RWPE2 (cell line): ENCODE data around the gene HDHD3.

Experiments used
- ATAC-seq: fragments of 200-7000 bp; cut with Tn5 transposase; 3 replicates; pipeline ENCODE4 v1.9.1; 2021; ENCODE audit warnings: low read depth
- DNase-seq: peaks from one replicate; pipeline ENCODE4 v3.0.0-alpha.2; 2020; ENCODE audit warnings: low spot score
- H3K27ac ChIP-seq: fragments of 450-650 bp; 2 replicates; pipeline ENCODE4 v1.5.1; 2017; ENCODE audit warnings: mild to moderate bottlenecking; ENCODE audit not compliant: poor library complexity, severe bottlenecking
- H3K27me3 ChIP-seq: fragments of 250-450 bp; sonication (Bioruptor Pico); 2 replicates; pipeline ENCODE4 v1.5.1; 2021; ENCODE audit warnings: mild to moderate bottlenecking, moderate library complexity; ENCODE audit not compliant: insufficient read depth, poor library complexity, severe bottlenecking
- H3K36me3 ChIP-seq: fragments of 250-450 bp; sonication (Bioruptor Pico); 2 replicates; pipeline ENCODE4 v1.5.1; 2020; ENCODE audit warnings: low read depth, mild to moderate bottlenecking, moderate library complexity
- H3K4me1 ChIP-seq: fragments of 250-450 bp; sonication (Bioruptor Pico); 2 replicates; pipeline ENCODE4 v1.5.1; 2021; ENCODE audit warnings: mild to moderate bottlenecking, moderate library complexity; ENCODE audit not compliant: insufficient read depth, poor library complexity, severe bottlenecking
- H3K4me3 ChIP-seq: fragments of 250-450 bp; sonication (Bioruptor Pico); 2 replicates; pipeline ENCODE4 v1.5.1; 2021; ENCODE audit warnings: mild to moderate bottlenecking, moderate library complexity; ENCODE audit not compliant: severe bottlenecking
- H3K9me3 ChIP-seq: fragments of 250-450 bp; sonication (Bioruptor Pico); 2 replicates; pipeline ENCODE4 v1.5.1; 2021; ENCODE audit warnings: mild to moderate bottlenecking, moderate library complexity; ENCODE audit not compliant: severe bottlenecking
- TF ChIP-seq, protein P1 (sequence below): fragments of 450-650 bp; IDR thresholded peaks from one replicate; pipeline ENCODE4 v1.5.1; 2017; ENCODE audit warnings: mild to moderate bottlenecking, moderate library complexity; ENCODE audit not compliant: poor library complexity, severe bottlenecking

The HDHD3 gene

DNA sequence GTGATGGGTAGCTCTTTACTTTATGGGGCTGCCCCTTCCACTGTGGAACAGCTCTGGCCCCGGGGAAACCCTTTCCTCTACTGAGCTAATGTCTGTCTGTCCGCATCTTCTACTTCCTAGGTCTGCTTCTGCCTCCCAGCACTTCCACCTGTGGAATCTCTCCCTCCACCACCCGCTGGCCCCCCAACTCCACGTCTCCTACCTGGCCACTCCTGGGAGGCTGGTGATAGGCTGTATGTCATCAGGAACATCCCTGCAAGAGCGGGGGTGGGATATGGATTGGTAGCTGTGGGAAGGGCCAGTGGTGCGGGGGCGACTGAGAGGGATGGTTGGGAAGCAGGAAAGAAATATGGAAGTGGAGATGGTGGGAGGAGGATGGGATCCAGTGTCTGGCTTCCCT is 15.1 kb upstream of the HDHD3 start:
- Histone ChIP-seq H3K4me3 (no peak overlapping the region), H3K9me3 (no peaks in the 10 kb centered on the region), H3K27ac (no peak overlapping the region), H3K4me1 (no peaks in the 10 kb centered on the region), H3K36me3 (peaks cover 13% of the 10 kb centered on the region; the same call in 1 of the 2 replicates), H3K27me3 (no peaks in the 10 kb centered on the region)
- no peak for DNase-seq
- TF ChIP-seq, protein P1, sequence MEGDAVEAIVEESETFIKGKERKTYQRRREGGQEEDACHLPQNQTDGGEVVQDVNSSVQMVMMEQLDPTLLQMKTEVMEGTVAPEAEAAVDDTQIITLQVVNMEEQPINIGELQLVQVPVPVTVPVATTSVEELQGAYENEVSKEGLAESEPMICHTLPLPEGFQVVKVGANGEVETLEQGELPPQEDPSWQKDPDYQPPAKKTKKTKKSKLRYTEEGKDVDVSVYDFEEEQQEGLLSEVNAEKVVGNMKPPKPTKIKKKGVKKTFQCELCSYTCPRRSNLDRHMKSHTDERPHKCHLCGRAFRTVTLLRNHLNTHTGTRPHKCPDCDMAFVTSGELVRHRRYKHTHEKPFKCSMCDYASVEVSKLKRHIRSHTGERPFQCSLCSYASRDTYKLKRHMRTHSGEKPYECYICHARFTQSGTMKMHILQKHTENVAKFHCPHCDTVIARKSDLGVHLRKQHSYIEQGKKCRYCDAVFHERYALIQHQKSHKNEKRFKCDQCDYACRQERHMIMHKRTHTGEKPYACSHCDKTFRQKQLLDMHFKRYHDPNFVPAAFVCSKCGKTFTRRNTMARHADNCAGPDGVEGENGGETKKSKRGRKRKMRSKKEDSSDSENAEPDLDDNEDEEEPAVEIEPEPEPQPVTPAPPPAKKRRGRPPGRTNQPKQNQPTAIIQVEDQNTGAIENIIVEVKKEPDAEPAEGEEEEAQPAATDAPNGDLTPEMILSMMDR, result no peak
- no peak for ATAC-seq

DNA sequence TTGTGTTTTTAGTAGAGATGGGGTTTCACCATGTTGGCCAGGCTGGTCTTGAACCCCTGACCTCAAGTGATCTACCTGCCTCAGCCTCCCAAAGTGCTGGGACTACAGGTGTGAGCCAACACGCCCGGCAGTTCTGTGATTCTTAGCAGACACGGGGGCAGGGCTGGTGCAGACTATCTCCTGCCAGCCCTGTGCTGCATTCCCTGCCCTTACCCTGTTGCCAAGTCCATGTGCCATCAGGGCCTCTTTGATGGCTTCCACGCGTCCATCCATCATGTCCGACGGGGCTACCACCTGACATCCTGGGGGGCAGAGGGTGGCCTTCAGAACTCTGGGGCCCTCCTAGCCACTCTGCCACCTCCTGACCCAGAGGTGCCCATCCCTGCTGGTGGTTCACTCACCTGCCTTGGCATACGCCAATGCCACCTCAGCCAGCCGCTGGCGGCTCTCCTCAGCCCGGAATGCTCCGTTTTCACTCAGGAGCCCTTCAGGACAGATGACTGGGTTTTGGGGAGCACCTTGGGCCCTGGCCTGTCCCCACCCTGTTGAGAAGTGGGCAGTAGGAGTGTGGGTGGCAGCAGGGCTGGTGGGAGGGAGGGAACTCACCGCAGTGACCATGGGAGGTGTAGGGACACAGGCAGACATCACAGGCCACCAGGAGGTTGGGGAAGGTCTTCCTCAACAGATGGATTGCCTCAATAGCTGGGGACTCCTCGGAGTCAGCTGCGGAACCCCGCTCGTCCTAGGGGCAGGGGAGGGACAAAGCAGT is 13.6 kb upstream of the HDHD3 start:
- Histone ChIP-seq H3K36me3 (peaks cover 13% of the 10 kb centered on the region; the same call in 1 of the 2 replicates), H3K4me3 (no peak overlapping the region), H3K27ac (no peak overlapping the region), H3K9me3 (no peaks in the 10 kb centered on the region), H3K4me1 (no peaks in the 10 kb centered on the region), H3K27me3 (no peaks in the 10 kb centered on the region)
- no peak for ATAC-seq
- DNase-seq, result no peak
- TF ChIP-seq, protein P1, result no peak

DNA sequence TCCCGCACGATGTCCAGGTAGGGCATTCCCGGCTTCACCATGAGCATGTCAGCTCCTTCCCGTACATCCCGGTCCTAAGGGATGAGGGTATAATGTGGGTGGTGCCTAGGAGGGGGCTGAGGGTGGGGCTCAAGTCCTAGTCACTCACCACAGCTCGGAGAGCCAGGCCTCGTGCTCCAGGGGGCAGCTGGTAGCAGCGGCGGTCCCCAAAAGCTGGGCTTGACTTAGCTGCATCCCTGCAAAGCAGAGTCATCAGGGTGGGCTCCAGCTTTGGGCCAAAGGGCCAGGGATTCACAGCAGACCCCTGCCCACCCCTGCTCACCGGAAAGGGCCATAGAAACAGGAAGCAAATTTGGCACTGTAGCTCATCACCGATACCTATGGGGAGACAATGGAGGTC is 12.7 kb upstream of the HDHD3 start:
- peaks cover 13% of the 10 kb centered on the region; the same call in 1 of the 2 replicates for H3K36me3 ChIP-seq
- no peaks in the 10 kb centered on the region for H3K9me3 ChIP-seq
- DNase-seq, result no peak
- TF ChIP-seq, protein P1, result no peak
- H3K4me3 ChIP-seq, result no peak overlapping the region
- no peak overlapping the region for H3K27ac ChIP-seq
- H3K4me1 ChIP-seq, result no peaks in the 10 kb centered on the region
- ATAC-seq, result no peak
- H3K27me3 ChIP-seq, result no peaks in the 10 kb centered on the region

DNA sequence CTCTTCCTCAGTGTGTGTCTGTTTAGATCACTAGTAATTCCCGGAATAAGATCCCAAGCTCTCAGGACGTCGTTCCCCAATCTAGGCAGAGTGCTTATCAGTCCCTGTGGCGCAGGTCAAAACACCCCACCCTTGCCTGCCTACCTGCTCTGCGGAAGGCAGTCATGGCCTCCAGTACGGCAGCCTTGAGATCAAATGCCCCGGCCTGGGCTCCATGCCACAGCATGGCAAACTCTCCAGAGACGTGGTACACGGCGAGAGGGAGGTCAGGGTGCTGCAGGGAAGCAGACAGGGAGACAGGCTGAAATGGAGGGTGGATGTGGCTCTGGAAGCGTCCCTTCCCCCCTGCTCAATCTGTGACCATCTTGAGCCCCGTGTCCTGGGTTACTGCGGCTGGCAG is 12.0 kb upstream of the HDHD3 start:
- H3K27ac ChIP-seq, result no peak overlapping the region

More for the DNA sequence above, 12.0 kb upstream of the HDHD3 start:
- DNase-seq (no peak), ATAC-seq (no peak)
- Histone ChIP-seq H3K9me3 (no peaks in the 10 kb centered on the region), H3K4me1 (no peaks in the 10 kb centered on the region), H3K36me3 (peaks cover 13% of the 10 kb centered on the region; the same call in 1 of the 2 replicates), H3K27me3 (no peaks in the 10 kb centered on the region), H3K4me3 (no peak overlapping the region)
- TF ChIP-seq, protein P1, result no peak
